GM18526 (cell line): ENCODE measurements around the gene CSRNP2.

Source experiments
- POLR2A ChIP-seq: IDR thresholded peaks from 3 replicates; pipeline ENCODE4 v1.6.1; 2011; ENCODE audit not compliant: insufficient read length; ENCODE audit errors: extremely low read depth

The CSRNP2 gene, protein sequence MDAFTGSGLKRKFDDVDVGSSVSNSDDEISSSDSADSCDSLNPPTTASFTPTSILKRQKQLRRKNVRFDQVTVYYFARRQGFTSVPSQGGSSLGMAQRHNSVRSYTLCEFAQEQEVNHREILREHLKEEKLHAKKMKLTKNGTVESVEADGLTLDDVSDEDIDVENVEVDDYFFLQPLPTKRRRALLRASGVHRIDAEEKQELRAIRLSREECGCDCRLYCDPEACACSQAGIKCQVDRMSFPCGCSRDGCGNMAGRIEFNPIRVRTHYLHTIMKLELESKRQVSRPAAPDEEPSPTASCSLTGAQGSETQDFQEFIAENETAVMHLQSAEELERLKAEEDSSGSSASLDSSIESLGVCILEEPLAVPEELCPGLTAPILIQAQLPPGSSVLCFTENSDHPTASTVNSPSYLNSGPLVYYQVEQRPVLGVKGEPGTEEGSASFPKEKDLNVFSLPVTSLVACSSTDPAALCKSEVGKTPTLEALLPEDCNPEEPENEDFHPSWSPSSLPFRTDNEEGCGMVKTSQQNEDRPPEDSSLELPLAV

GRCh38 chr12:51083126-51083833 is at the start of gene CSRNP2:
TSS of gene CSRNP2 (minus strand) at chr12:51083596. CDS start at chr12:51076561, 7,035 bp downstream.
- TF ChIP-seq POLR2A = peak; percentile 99

DNA sequence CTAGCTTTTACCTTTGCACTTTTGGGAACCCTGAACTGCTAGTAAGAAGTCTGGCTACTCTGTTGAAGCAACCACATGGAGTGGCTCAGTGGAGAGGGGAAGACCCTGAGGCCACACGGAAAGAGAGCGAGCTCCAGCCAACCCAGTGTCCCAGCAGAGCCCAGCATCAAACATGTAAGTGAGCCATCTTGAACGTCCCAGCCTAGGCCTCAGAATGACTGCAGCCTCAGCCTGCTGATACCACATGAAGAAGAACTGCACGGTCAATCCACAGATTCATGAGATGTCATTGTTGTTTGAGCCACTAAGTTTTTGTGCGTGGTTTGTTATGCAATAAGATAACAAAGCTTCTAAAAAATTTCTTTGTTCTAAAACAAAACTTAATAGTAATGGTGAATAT is 49.3 kb upstream of the CSRNP2 start:
- TF ChIP-seq POLR2A = no peak

GRCh38 chr12:51131745-51132521 is 48.5 kb upstream of the CSRNP2 start:
- no peak for TF ChIP-seq POLR2A

DNA sequence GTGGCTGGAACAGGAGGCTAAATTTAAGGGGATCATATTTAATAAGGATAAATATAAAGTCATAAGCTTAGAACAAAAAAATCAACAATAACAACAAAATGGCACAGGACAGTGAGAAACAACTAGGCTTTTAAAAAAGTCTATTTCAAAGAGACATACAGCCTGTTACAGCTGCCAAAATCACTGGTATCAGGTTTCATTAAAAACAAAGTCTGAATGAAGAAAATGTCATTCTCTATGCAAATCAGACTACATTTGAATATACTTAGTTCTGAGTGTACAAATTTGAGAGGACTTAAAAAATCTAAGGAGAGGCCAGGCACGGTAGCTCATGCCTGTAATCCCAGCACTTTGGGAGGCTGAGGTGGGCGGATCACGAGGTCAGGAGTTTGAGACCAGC is 45.5 kb upstream of the CSRNP2 start:
- no peak for TF ChIP-seq POLR2A

DNA sequence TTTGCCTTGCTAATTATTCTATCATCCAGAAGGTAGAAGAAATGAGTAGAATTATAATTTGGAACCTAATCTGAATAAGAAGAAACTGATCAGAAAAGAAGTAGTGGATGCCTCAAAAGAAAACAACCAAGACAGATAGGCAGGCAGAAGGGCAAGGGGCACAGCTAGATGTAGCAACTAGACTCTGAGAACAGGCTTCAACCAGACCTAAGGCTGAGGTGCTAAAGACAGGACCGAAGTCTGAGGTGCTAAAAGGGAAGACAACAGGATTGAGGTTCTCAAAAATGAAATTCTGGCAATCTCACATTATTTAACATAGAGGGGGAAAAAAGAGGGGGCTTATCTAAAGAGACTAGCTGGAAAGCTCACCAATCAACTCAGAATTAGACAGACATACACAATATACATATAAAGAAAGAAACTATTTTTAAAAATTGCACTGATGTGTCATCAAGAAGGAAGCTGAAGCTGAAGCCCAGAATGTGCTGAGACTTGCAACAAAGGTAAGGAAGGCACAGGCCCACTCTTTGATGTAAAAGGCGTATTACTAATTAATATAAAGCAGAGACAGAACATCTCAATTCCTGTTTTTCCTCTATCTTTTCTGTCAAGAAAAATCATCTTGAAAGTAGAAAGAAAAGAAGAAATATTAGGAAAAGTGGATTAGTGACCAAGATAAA is 43.8 kb upstream of the CSRNP2 start:
- no peak for TF ChIP-seq POLR2A

DNA sequence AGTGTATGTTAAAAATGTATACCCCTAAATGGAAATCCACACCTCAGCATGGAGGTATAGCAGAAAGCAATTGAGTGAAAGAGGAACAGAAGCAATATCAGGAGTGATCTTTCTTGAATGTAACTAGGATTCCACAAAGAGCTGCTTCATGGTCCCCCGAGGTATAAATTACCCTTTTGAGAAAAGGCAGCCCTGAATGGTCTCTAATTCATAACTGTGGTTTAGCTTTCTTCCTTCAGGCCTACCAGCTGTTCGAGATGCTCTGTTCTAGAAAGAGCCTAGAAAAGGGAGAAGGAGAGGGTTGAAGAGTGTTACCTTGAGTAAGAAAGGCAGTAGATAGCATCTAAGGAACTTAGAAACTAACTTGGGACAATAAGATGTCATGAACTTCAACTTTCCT is 42.9 kb upstream of the CSRNP2 start:
- no peak for TF ChIP-seq POLR2A

DNA sequence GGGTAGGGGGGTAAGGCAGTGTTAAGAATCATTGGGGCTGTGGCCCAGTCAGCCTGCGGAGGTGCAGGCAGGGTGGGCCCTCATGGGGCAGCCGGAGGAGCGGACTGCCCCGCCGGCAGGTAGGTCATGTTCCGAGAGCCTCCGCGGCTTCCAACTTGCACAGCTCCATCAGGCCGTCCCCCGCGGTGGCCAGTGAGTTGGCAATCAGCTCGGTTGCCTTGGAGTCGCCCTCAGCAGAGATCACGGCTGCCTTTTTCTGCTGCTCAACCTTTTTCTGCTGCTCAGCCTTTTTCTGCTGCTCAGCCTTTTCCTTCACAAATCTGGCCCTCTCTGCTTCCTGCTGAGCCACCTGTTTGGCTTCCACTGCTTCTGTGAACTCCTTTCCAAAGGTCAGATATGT is 41.1 kb upstream of the CSRNP2 start:
- TF ChIP-seq POLR2A = no peak

DNA sequence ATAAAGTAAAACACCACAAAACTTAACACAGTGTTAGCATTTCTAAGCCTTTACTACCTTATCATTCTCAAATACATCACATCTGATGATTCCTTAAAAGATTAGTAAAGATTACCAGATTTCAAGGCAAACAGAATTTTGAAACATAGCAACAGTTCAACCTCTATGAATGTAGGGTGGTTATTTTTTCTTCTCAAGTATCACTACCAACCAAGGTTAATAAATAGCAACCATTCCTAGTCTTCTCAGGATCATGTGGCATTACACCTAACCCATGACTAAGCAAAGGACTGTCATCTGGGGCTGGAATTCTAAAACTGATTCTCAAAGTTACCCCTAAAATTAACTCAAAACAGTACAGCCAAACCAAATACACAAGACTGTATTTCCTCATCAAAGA is 39.4 kb upstream of the CSRNP2 start:
- TF ChIP-seq POLR2A = no peak

- no peak for TF ChIP-seq POLR2A
These were observed 35.3 kb upstream of the CSRNP2 start for GRCh38 chr12:51118706-51119105.

DNA sequence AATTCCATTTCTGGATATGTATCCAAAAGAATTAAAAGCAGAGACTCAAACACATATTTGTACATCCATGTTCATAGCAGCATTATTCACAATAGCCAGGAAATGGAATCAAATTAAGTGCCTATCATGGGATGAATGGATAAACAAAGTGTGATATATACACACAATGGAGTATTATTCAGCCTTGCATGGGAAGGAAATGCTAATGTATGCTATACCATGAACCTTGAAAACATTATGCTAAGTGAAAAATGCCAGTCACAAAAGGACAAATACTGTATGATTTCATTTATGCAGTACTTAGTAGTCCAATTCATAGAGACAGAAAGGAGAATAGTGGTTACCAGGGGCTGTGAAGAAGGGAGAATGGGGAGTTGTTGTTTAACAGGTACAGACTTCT is 32.1 kb upstream of the CSRNP2 start:
- no peak for TF ChIP-seq POLR2A

DNA sequence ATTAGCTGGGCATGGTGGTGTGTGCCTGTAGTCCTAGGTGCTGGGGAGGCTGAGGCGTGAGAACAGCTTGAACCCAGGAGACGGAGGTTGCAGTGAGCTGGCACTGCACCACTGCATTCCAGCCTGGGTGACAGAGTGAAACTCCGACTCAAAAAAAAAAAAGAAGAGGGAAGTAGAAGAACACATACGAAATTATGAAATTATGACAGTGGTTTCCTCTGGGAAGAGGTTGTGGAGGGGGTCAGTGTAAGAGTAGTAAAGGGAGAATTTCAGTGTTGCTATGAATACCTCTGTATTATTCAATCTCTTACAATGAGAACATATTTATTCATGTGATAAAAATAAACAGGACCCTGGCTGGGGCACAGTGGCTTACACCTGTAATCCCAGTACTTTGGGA is 24.7 kb upstream of the CSRNP2 start:
- no peak for TF ChIP-seq POLR2A

GRCh38 chr12:51103977-51104376 is 20.6 kb upstream of the CSRNP2 start:
- no peak for TF ChIP-seq POLR2A

- TF ChIP-seq POLR2A = no peak
These were observed 15.2 kb upstream of the CSRNP2 start for GRCh38 chr12:51098611-51099010.

- TF ChIP-seq POLR2A = no peak
These were observed 7.4 kb upstream of the CSRNP2 start for GRCh38 chr12:51090705-51091229.

DNA sequence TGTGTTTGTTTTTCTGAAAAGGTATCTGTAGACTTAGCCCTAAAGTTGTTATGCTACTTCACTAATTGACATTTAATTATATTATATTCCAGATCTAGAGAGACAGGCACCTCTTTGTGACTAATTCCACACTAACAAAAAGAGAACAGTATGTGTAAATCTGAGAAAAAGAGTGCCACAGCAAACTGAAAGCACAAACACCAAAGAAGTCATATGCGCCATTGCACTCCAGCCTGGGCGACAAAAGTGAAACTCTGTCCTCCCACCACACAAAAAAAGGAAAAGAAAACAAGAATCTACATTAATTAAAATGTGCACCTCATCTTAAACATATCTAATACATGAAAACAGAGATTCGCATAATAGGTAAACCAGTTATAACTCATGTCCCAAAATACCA is 4.4 kb upstream of the CSRNP2 start:
- TF ChIP-seq POLR2A = no peak
